Stromal cell of bone marrow (primary cell): Measurements from ENCODE around the gene GPAT3.
"Not testable (repeated sequence)": the region's sequence is repeated elsewhere in the genome, so short reads cannot be mapped to it uniquely, and the experiment has no call there.

Source experiments
- DNase-seq: peaks from one replicate; pipeline ENCODE4 v3.0.0-alpha.2; 2012; ENCODE audit warnings: low read depth

The GPAT3 gene

DNA sequence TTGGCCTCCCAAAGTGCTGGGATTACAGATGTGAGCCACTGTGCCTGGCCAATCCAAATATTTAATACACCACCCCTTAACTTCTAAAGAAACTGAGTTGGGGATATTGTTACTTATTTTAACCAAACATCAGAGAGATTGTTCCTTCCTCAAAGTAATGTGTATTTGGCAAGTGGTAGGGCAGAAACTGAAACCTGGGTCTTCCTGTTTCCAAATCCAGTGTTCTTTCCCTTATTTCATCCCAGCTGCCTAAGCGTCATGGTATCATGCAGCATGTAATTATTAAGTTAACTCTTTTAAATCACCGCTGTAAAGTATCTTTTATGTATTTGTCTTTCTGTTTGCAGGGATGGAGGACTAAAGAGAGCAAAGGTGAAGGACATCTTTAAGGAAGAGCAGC, 68.4 kb downstream of the GPAT3 start:
- DNase-seq, result no peak

DNA sequence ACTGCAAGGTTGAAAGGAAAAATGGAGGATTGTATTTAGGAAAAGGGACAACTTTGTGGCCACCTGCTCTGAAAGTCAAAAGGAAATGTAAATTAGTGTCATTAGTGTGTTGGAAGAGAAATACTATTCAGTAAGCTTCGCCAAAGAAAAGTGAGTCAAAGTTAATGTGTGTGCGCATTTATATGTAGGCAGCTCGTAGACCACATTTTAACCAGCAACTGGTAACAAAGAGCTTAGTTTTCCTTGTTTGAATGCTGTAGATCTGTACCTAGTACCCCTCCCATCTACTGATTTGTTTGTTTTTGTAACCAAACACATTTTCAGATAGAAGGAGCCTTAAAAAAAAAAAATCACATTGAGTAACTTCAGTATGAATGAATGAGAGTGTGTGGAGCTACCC, 69.3 kb downstream of the GPAT3 start:
- no peak for DNase-seq

DNA sequence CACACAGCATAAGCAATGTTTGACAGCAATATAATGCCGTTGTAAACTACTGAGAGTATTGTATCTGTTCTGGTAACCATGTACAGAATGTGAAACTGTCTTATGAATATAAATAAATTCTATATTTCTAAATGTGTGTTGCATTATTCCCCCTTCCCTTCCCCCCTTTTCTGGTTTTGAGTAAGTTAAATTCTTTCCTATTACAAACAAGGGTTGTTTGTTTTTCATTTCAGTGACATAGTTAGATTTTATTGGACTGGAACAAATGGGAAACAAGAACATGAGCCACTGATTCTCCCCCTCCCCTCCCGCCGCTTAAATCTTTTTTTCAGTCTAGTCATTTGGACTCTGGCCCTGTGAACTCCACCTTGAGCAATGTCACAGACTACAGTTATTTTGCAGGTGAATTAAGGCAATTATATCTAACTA, 69.8 kb downstream of the GPAT3 start:
- DNase-seq, result no peak

DNA sequence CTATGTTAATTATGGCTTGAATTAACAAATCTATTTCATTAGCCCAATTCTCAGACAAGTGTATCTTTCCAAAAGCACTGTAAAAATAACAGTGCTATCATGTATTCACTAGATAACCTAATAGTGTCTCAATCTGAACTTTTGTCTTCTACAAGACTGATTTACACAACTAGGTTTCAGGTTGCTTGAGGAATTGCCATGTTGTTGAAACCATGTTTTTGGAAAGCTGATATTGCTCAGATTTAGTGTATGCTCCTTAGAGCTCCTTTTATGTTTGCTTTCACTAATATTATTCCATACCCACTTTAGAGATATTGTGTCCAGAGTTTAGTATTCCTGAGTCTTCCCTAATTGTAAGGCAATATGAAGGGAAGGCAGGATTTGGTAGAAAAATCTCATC, 70.6 kb downstream of the GPAT3 start:
- DNase-seq, result no peak

DNA sequence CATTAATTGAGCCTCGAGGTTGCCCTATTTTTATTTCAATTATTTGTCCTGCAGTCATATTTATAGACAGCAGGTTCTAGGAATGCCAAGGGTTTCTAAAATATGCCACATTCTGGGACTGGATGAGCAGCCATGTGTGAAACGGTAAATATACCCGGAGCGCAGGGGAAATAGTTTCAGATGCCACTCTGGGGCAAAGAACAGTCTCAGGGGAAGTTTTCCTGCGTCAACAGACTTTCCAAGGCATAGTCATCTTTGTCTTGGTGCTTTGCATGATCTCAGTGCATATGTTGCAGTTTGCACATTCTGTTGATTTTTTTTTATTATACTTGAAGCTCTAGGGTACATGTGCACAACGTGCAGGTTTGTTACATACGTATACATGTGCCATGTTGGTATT, 71.0 kb downstream of the GPAT3 start:
- DNase-seq, result no peak

DNA sequence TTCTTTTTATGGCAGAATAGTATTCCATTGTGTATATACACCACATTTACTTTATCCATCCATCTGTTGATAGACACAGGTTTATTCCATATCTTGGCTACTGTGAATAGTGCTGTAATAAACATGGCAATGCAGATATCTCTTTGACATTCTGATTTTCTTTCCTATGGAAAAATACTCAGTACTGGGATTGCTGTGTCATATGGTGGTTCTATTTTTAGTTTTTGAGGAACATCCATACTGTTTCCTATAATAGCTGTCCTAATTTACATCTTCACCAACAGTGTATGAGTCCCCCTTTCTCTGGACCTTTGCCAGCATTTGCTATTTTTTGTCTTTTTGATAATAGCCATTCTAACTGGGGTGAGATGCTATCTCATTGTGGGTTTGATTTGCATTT, 73.5 kb downstream of the GPAT3 start:
- DNase-seq, result no peak

DNA sequence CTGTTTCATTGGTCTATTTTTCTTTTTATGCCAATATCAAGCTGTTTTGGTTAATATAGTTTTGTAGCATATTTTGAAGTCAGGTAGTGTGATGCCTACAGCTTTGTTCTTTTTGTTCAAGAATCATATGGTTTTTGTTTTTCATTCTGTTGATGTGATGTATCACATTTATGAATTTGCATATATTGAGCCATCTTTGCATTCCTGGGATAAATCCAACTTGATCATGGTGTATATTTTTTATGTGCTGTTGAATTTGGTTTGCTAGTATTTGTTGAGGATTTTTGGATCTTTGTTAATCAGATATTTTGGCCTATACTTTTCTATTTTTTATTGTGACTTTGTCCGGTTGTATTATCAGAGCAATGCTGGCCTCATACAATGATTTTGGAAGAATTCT, 74.8 kb downstream of the GPAT3 start:
- DNase-seq, result no peak

DNA sequence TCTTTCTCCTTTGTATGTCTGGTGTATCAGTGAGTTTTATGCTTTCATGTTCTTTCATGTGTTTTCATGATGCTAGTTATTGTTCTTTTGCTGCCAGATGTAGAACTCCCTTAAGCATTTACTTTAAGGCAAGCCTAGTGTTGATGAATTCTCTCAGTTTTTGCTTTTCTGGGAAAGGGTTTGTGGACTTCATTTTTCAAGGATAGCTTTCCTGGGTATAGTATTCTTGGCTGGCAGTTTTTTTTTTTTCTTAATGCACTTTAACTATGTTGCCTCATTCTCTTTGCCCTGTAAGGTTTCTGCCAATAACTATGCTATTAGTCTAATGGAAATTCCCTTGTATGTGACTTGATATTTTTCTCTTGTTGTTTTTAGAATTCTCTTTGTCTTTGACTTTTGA, 77.1 kb downstream of the GPAT3 start:
- no peak for DNase-seq

DNA sequence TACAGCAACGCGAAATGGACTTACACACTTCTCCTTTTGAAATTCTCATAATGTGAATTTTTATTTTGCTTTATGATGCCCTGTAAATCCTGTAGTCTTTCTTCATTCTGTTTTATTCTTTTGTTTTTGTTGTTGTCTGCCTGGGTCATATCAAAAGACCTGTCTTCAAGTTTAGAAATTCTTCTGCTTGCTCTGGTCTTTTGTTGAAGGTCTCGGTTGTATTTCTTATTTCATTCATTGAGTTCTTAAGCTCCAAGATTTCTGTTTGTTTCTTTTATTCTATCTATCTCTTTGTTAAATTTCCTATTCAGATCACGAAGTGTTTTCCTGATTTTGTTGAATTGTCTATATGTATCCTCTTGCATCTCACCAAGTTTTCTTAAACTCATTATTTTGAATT, 78.1 kb downstream of the GPAT3 start:
- DNase-seq, result no peak

DNA sequence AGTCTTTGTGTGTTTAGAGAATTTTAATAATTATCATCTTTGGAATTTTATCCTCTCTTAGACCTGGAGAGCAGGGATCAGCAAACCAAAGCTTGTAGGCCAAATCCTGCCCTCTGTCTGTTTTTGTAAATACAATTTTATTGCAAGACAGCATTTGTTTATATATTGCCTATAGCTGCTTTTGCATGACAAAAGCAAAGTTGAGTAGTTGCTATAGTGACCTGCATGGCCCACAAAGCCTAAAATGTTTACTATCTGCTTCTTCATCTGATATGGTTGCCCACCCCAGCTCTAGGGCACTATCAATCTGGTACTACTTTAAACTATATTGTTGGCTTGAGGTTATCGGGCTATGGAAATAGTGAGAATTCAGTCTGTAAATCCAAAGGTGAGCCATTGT, 80.3 kb downstream of the GPAT3 start:
- no peak for DNase-seq

DNA sequence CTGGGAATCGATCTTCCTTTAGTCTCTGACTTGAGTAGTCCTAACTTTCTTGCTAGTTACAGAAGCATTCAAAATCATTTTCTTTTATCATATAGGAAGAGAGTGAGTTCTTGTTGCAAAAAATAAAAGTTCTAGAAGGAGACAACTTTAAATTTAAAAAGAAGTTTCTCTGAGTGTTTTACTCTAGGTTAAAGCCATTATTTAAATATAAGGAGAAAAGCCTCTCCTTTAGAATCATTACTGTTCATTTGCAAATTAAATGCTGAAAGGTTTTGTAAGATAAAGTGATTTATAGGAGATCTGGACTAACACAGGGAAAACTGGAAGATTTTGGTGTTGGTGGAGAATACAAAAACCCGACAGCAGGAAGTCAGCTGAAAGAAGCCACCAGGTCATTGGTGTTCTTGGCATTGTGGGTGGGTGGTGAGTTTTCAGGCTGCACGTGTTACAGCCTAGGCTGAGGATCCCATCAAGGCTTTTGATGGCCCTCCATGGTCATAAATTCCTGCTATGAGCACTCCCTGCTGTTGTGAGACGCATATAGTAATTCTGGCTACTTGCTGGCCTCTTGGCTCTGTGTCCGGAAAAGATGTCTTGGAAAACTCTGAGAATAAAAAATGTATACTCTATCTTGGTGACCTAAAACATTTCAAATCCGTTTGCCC, 81.6 kb downstream of the GPAT3 start:
- no peak for DNase-seq

DNA sequence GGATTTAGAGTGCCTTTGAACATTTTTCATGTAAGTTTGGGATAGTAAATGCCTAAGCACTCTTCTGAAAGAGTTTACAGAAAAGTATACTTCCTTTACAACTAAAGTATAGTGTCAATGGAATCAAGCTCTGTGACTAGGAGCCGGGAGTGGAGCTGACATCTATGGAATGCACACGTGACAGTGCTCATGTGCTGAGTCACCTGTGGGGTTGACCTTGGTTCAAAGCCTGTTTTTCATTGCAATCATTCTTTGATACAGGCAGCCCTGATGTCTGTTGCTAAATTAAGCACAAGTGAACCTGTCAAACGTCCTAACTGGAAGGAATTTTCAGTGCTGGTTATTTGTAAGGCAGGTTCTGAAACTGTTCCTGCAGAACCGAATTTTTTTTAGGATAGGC, 82.5 kb downstream of the GPAT3 start:
- DNase-seq, result peak; percentile 15

DNA sequence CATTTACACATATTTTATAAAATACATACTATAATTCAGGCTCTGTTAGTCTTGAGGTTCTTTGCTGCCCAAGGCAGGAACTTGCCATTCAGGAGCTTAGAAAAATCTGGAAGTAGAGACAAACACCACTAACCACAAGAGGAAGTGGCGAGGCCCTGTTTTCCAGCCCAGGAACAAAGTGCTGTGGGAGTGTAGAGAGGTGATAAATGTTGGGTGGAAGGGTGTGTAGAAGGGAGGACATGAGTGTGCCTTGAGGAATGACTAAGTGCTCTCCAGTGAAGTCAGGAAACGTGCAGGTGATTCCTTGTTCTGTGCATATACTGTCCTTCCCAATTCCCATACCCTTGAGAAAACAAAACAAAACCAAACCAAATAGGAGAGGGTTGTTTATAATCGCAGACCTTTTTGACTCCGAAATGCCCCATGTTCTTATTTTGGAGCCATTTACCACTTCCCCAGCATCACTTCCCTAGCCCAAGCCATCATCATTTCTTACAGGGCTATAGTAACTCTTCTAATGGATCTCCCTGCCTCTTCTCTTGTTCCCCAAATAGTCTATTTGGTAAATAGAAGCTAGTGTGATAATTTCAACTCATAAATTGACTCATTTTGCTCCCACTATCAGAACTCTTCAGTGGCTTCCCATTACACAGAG, 83.2 kb downstream of the GPAT3 start:
- DNase-seq, result no peak

DNA sequence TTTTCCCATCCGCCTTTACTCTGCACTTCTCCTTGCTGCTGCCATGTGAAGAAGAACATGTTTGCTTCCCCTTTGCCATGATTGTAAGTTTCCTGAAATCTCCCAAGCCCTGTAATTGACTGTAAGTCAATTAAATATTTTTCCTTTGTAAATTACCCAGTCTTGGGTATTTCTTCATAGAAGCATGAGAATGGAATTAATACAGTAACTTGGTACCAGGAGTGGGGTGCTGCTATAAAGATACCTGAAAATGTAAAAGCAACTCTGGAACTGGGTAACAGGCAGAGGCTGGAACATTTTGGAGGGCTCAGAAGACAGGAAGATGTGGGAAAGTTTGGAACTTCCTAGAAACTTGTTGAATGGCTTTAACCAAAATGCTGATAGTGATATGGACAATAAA, 86.2 kb downstream of the GPAT3 start:
- not testable (repeated sequence) for DNase-seq

DNA sequence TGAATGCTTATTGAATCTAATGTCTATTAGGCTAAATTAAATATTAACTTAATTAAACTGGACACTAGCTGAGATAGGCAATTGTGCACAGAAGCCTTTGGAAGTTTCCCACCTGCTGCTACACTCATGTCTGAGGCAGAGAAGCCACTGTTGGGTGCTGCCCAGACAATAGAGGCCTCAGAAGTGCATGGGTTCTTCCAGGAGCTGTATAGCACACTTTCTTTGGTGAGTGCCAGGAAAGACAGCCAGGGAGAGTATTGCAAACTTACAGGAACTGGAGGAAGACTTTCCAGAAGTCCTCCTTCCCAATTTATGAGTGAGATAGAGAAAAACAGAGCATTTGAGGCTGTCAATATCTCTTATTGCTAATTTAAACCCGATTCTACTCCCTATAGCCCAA, 89.9 kb downstream of the GPAT3 start:
- no peak for DNase-seq

DNA sequence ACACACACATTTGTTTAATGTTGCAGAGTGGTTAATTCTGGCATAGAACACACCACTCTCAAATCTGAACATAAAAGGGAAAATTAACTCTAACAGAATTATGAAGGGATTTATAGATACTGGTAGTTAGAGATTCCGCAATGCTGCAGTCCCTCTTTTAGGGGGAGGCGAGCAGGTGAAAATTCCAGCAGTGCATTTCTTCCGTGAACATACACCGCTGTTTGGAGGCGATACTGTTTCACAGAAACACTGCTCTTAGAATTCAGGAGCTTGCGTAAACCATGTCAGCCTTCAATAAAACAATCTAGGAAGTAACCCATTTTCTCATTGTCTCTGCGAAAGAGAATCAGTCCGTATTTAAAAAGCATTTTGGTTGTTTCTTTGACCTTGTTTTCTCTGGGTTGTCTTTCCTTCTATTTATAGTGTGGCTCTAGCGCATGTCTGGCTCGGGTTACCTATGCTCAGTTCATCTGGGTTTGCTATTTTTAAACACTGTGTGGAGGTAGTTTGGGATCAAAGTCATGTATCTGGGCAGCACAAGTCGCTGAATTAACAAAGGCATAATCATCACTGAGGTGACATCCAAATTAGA, 90.4 kb downstream of the GPAT3 start:
- DNase-seq, result no peak

DNA sequence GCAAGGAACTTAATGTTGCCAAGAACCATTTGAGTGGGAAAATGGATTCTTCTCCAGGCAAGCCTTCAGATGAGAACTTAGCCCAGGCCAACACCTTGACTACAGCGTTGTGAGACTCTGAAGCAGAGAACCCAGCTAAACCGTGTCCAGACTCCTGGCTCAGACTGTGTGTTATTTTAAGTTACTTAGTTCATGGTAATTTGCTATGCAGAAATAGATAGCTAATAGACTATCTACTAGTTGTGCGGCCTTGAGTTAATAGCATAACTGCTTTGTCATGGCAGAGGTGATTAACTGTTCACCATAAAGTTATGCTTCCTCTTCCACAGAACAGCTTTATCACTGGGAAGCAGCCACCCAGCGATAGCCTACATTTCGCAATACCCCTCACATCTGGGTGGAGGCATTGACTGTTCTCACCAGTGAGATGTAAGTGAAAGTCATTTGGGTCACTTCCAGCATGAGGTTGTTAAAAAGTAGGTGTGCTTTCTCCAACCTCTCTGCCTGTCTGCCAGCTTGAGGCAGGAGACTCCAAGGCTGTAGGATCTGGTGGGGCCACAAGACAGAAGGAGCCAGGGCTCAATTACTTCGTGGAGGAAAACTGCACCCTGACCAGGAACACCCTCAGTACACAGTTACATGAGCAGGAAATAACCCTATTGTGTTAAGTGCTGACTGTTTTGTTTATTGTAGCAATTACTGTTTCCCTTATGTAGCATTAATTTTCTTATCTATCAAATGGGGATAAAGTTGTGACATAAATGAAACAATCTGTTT, 94.2 kb downstream of the GPAT3 start:
- no peak for DNase-seq

DNA sequence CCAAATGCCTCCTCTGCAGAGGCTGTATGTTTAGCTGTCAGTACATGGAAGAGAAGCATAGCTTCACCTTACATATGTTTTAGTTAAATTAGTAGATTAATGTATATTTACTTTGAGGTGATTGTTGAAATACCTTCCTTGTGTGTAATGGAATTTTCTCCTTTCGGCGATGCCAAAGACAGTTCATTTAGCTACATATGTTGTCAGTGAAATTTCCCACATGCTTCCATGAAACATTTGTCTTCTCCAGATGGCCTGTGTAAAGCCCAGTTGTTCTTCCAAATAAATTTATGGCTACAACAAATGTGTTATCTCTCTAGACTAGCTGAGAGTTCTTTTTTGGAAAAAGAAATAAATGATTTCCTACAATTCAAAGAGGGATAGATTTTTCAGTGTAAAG, 95.2 kb downstream of the GPAT3 start:
- no peak for DNase-seq

DNA sequence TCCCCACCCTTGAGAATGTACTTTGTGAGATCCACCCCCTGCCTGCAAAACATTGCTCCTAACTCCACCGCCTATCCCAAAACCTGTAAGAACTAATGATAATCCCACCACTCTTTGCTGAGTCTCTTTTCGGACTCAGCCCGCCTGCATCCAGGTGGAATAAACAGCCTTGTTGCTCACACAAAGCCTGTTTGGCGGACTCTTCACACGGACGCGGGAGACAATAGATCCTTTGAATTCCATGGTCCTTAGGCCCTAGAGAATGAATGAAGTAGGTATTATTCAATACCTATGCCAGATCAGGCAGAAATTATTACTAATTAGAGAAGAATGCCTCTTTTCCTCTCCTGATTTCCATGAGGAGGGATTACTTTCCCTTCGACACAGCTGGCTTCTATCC, 101.0 kb downstream of the GPAT3 start:
- DNase-seq, result no peak

DNA sequence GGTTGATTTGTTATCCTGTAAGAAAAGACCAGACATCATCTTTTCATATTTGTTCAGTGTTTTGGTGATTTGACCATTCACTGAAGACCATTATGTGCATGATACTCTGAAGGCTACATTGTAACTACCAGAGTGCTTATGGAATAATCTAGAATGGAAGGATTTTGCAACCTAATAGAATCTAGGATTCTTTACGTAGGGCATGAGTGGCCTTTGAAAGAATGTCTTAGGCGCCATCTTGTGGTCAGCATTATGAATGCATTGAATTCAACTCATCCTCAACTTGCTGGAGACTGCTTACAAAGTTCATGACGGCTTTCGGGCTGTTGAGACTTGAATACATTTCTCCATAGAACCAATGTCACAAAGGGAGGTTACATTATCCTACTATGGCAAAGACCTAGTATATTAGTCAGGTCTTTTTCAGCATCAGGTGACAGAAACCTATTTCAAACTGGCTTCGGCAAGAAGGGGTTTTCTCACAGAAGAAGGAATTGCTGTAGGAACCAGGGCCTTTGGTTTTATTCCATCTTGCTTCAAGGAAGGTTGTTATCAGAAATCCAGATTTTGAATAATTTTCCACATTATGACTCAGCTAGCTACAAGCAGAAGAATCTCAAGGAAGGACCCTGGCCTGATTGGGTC, 104.1 kb downstream of the GPAT3 start:
- DNase-seq, result peak; percentile 59

DNA sequence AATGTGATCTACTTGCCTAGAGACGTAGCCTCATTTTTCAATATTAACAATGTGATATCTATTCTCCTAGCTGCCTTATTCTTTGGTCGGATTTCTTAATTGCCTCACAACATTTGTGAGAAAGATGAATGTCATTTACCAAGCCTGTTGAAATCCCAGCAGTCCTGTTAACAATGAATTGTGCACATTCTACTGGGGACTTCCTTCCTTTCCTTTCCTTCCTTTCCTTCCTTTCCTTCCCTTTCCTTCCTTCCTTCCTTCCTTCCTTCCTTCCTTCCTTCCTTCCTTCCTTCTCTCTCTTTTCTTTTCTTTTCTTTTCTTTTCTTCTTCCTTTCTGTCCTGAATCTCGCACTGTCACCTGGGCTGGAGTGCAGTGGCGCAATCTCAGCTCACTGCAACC, 107.1 kb downstream of the GPAT3 start:
- DNase-seq, result no peak
